DOHH2 (cell line): ENCODE measurements around the gene TMEM187.

ENCODE experiments used
- EZH2phosphoT487 ChIP-seq: fragments of 200-600 bp; sonication (generic); IDR thresholded peaks from 2 replicates; pipeline ENCODE4 v1.6.1; 2017; ENCODE audit warnings: borderline replicate concordance, mild to moderate bottlenecking, antibody characterized with exemption, low read length, moderate library complexity, mixed read lengths
- TF ChIP-seq, protein P1 (sequence below): fragments of 200-600 bp; sonication (generic); IDR thresholded peaks from one replicate; pipeline ENCODE4 v1.5.1; 2014; ENCODE audit warnings: antibody characterized with exemption, mild to moderate bottlenecking, low read depth, low read length; ENCODE audit not compliant: poor library complexity, severe bottlenecking

DNA sequence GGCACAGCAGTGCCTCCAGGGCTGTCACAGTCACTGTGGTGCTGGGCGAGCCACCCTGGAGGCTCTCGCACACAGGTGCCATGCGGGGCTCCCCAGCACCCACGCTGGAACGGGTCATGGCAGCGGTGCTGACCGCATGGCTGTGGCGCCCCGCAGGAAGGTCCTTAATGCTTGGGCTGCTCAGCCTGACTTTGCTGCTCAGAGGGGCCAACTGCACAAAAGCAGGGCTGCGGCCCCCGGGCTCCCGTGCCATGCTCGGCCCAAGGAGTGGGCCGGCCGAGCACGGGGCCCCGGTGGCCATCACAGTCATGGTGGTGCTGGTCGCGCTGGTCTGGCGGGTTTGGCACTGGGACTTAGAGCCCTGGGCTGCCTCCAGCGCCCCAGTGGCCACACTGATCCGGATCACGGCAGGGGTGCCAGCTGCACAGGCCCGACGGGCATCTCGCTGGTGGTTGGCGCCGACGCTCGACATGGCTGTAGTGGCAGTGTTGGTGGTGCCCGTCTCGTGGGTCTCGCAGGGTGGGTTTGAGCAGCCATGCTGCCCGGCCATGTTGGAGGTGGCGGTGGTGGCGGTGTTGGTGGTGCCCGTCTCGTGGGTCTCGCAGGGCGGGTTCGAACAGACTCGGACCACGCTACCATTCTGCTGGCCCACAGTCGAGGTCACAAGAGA, 17.9 kb upstream of the TMEM187 start:
- TF ChIP-seq, protein P1, sequence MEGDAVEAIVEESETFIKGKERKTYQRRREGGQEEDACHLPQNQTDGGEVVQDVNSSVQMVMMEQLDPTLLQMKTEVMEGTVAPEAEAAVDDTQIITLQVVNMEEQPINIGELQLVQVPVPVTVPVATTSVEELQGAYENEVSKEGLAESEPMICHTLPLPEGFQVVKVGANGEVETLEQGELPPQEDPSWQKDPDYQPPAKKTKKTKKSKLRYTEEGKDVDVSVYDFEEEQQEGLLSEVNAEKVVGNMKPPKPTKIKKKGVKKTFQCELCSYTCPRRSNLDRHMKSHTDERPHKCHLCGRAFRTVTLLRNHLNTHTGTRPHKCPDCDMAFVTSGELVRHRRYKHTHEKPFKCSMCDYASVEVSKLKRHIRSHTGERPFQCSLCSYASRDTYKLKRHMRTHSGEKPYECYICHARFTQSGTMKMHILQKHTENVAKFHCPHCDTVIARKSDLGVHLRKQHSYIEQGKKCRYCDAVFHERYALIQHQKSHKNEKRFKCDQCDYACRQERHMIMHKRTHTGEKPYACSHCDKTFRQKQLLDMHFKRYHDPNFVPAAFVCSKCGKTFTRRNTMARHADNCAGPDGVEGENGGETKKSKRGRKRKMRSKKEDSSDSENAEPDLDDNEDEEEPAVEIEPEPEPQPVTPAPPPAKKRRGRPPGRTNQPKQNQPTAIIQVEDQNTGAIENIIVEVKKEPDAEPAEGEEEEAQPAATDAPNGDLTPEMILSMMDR: no peak
- no peak for TF ChIP-seq EZH2phosphoT487
